GM23338 (cell line): Measurements from ENCODE around the gene EZR. TPM values are rescaled to one million over a fixed set of nuclear protein-coding genes. Genes with fewer than 3 reads are reported as not detected.

Experiments used
- ATAC-seq: fragments of 200-7000 bp; cut with Tn5 transposase; 3 replicates; pipeline ENCODE4 v1.9.1; 2020
- DNase-seq: peaks from one replicate; pipeline ENCODE4 v3.0.0-alpha.2; 2015; ENCODE audit warnings: low spot score
- H2AFZ ChIP-seq: fragments of 200-600 bp; sonication (generic); 2 replicates; pipeline ENCODE4 v1.8.0; 2016; ENCODE audit warnings: antibody characterized with exemption, mild to moderate bottlenecking, moderate library complexity
- H3F3A ChIP-seq: fragments of 200-600 bp; sonication (generic); replicated peaks from 2 replicates; pipeline ENCODE4 v1.8.0; 2017; ENCODE audit warnings: antibody characterized with exemption, mixed run types, low read depth
- H3K27ac ChIP-seq: fragments of 200-600 bp; sonication (generic); 2 replicates; pipeline ENCODE4 v1.6.1; 2016; ENCODE audit warnings: low read depth
- H3K27me3 ChIP-seq: fragments of 200-600 bp; sonication (generic); 2 replicates; pipeline ENCODE4 v1.8.0; 2016; ENCODE audit warnings: mild to moderate bottlenecking, mixed run types, moderate library complexity; ENCODE audit not compliant: insufficient read depth
- H3K36me3 ChIP-seq: fragments of 200-600 bp; sonication (generic); 2 replicates; pipeline ENCODE4 v1.8.0; 2016; ENCODE audit warnings: mild to moderate bottlenecking; ENCODE audit not compliant: insufficient read depth
- H3K4me1 ChIP-seq: fragments of 200-600 bp; sonication (generic); 2 replicates; pipeline ENCODE4 v1.8.0; 2016; ENCODE audit warnings: mild to moderate bottlenecking, moderate library complexity; ENCODE audit not compliant: insufficient read depth
- H3K4me2 ChIP-seq: fragments of 200-600 bp; sonication (generic); 2 replicates; pipeline ENCODE4 v1.7.1; 2017; ENCODE audit warnings: mixed run types
- H3K4me3 ChIP-seq: fragments of 200-600 bp; sonication (generic); 2 replicates; pipeline ENCODE4 v1.6.1; 2016; ENCODE audit warnings: mixed run types
- H3K79me2 ChIP-seq: fragments of 200-600 bp; sonication (generic); replicated peaks from 2 replicates; pipeline ENCODE4 v1.8.0; 2017; ENCODE audit warnings: mild to moderate bottlenecking; ENCODE audit not compliant: insufficient read depth
- H3K9me2 ChIP-seq: fragments of 200-600 bp; sonication (generic); 2 replicates; pipeline ENCODE4 v1.8.0; 2017; ENCODE audit not compliant: insufficient read depth
- H4K20me1 ChIP-seq: fragments of 200-600 bp; sonication (generic); replicated peaks from 2 replicates; pipeline ENCODE4 v1.8.0; 2017; ENCODE audit warnings: mild to moderate bottlenecking; ENCODE audit not compliant: insufficient read depth
- H3K27ac Mint-ChIP-seq: 2 replicates; pipeline ENCODE4 v1.8.0; 2020; ENCODE audit warnings: inconsistent platforms, mild to moderate bottlenecking, moderate library complexity, mixed read lengths
- H3K27me3 Mint-ChIP-seq: 3 replicates; pipeline ENCODE4 v1.8.0; 2022; ENCODE audit warnings: low read depth, mild to moderate bottlenecking, moderate library complexity, mixed read lengths, inconsistent platforms; ENCODE audit not compliant: insufficient read depth, poor library complexity
- H3K36me3 Mint-ChIP-seq: 3 replicates; pipeline ENCODE4 v1.8.0; 2021; ENCODE audit warnings: low read depth, mild to moderate bottlenecking, inconsistent platforms, moderate library complexity, mixed read lengths
- H3K4me1 Mint-ChIP-seq: 3 replicates; pipeline ENCODE4 v1.8.0; 2020; ENCODE audit warnings: mild to moderate bottlenecking, inconsistent platforms, mixed read lengths
- H3K4me3 Mint-ChIP-seq: 3 replicates; pipeline ENCODE4 v1.8.0; 2021; ENCODE audit warnings: moderate library complexity, mild to moderate bottlenecking, inconsistent platforms, mixed read lengths
- H3K9me3 Mint-ChIP-seq: 3 replicates; pipeline ENCODE4 v1.8.0; 2020; ENCODE audit warnings: moderate library complexity, mild to moderate bottlenecking, inconsistent platforms, mixed read lengths
- CREB1 ChIP-seq: fragments of 250-450 bp; sonication (Bioruptor Pico); IDR thresholded peaks from 2 replicates; pipeline ENCODE4 v1.5.0; 2020; ENCODE audit warnings: low read depth, mild to moderate bottlenecking, moderate library complexity
- ETS1 ChIP-seq: IDR thresholded peaks from 2 replicates; pipeline ENCODE4 v1.6.1; 2016; ENCODE audit warnings: antibody characterized with exemption
- EZH2 ChIP-seq: fragments of 200-600 bp; sonication (generic); IDR thresholded peaks from one replicate; pipeline ENCODE4 v1.8.0; 2017; ENCODE audit warnings: antibody characterized with exemption, mild to moderate bottlenecking, low read depth; ENCODE audit not compliant: unreplicated experiment
- EZH2phosphoT487 ChIP-seq: fragments of 200-600 bp; sonication (generic); IDR thresholded peaks from one replicate; pipeline ENCODE4 v1.8.1; 2018; ENCODE audit warnings: antibody characterized with exemption; ENCODE audit not compliant: unreplicated experiment
- JUNB ChIP-seq: IDR thresholded peaks from one replicate; pipeline ENCODE4 v1.6.1; 2016; ENCODE audit warnings: antibody characterized with exemption; ENCODE audit not compliant: unreplicated experiment
- NANOG ChIP-seq: IDR thresholded peaks from 2 replicates; pipeline ENCODE4 v1.6.1; 2016; ENCODE audit warnings: antibody characterized with exemption, borderline replicate concordance
- POLR2AphosphoS5 ChIP-seq: IDR thresholded peaks from 2 replicates; pipeline ENCODE4 v1.6.1; 2016; ENCODE audit warnings: antibody characterized with exemption, low read depth
- STAT1 ChIP-seq: IDR thresholded peaks from one replicate; pipeline ENCODE4 v1.6.1; 2016; ENCODE audit warnings: antibody characterized with exemption; ENCODE audit not compliant: unreplicated experiment
- ZNF462 ChIP-seq: fragments of 250-450 bp; sonication (Bioruptor Pico); IDR thresholded peaks from 2 replicates; pipeline ENCODE4 v1.5.0; 2020; ENCODE audit warnings: mild to moderate bottlenecking, moderate library complexity
- polyA plus RNA-seq: library from polyadenylated mRNA; unstranded; fragments of >200 nt; fragmentation: Nextera tagmentation; extraction: Ambion mirVana; gene quantifications from 2 replicates; pipeline ENCODE4 v1.2.1, GENCODE V29; 2016
- total RNA-seq: library from RNA; depleted of rRNA; stranded (reverse); fragments of >200 nt; shearing (Covaris generic); gene quantifications from 2 replicates; pipeline ENCODE4 v1.2.3, GENCODE V29; 2014
- TF ChIP-seq, protein P1 (sequence below): IDR thresholded peaks from one replicate; pipeline ENCODE4 v1.6.1; 2018; ENCODE audit warnings: antibody characterized with exemption; ENCODE audit not compliant: unreplicated experiment

The EZR gene
- total and polyA plus RNA-seq, 2 experiments from 2014 or later, result 199 to 208 TPM

- peaks cover 11% of the 10 kb centered on the region for H3K4me1 ChIP-seq
- no peaks in the 10 kb centered on the region for H3K36me3 ChIP-seq
- H3K9me2 ChIP-seq, result no peaks in the 10 kb centered on the region
- H3K27me3 ChIP-seq, result no peaks in the 10 kb centered on the region
- H3K4me3 ChIP-seq, result no peak overlapping the region
- H2AFZ ChIP-seq, result no peak overlapping the region
- no peaks in the 10 kb centered on the region for H3F3A ChIP-seq
- Mint-ChIP-seq H3K4me1 (peaks cover 20% of the 10 kb centered on the region), H3K36me3 (0 out of 3 replicates have a peak, but pooled peaks cover 3% of the 10 kb centered on the region), H3K27ac (no peak overlapping the region), H3K4me3 (no peak overlapping the region), H3K9me3 (no peaks in the 10 kb centered on the region), H3K27me3 (peaks cover 18% of the 10 kb centered on the region)
- no peaks in the 10 kb centered on the region for H4K20me1 ChIP-seq
- no peak overlapping the region for H3K27ac ChIP-seq
- no peak overlapping the region for H3K4me2 ChIP-seq
- no peak for DNase-seq
- ATAC-seq, result no peak
- TF ChIP-seq JUNB (no peak), EZH2 (no peak), CREB1 (CRISPR knock-in tag) (no peak), STAT1 (no peak), NANOG (no peak), POLR2AphosphoS5 (no peak), EZH2phosphoT487 (no peak), ZNF462 (no peak), ETS1 (no peak)
- TF ChIP-seq, protein P1, sequence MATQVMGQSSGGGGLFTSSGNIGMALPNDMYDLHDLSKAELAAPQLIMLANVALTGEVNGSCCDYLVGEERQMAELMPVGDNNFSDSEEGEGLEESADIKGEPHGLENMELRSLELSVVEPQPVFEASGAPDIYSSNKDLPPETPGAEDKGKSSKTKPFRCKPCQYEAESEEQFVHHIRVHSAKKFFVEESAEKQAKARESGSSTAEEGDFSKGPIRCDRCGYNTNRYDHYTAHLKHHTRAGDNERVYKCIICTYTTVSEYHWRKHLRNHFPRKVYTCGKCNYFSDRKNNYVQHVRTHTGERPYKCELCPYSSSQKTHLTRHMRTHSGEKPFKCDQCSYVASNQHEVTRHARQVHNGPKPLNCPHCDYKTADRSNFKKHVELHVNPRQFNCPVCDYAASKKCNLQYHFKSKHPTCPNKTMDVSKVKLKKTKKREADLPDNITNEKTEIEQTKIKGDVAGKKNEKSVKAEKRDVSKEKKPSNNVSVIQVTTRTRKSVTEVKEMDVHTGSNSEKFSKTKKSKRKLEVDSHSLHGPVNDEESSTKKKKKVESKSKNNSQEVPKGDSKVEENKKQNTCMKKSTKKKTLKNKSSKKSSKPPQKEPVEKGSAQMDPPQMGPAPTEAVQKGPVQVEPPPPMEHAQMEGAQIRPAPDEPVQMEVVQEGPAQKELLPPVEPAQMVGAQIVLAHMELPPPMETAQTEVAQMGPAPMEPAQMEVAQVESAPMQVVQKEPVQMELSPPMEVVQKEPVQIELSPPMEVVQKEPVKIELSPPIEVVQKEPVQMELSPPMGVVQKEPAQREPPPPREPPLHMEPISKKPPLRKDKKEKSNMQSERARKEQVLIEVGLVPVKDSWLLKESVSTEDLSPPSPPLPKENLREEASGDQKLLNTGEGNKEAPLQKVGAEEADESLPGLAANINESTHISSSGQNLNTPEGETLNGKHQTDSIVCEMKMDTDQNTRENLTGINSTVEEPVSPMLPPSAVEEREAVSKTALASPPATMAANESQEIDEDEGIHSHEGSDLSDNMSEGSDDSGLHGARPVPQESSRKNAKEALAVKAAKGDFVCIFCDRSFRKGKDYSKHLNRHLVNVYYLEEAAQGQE, result no peak
- no peaks in the 10 kb centered on the region for H3K79me2 ChIP-seq
Observed at GRCh38 chr6:158837684-158838625, 18.8 kb upstream of the EZR start.
